Measurements from ENCODE around the gene GRIA4.
"Not testable (repeated sequence)": the region's sequence is repeated elsewhere in the genome, so short reads cannot be mapped to it uniquely, and the experiment has no call there.

Gene GRIA4

DNA sequence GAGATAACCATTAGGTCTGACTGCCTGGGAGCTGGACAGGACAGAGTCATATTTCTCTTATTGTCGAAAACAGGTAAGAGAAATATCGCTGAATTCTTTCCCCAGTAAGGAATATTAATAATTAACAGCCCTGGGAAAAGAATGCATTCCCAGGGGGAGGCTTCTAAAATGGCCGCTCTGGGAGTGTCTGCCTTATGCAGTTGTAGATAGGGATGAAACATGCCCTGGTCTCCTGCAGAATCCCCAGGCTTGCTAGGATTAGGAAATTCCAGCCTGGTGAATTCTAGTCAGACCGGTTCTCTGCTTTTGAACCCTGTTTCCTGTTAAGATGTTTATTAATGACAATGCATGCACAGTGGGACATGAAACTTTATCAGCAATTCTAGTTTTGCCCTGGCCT, 393.2 kb downstream of the GRIA4 start:
- not testable (repeated sequence) for DNase-seq (ENCODE audit: low spot score)

GRCh38 chr11:106011481-106011880, 401.6 kb downstream of the GRIA4 start:
- DNase-seq (ENCODE audit: low spot score) = no peak

- DNase-seq (ENCODE audit: low spot score) = peak; percentile 17
Observed at GRCh38 chr11:106012744-106013143, 402.9 kb downstream of the GRIA4 start.

DNA sequence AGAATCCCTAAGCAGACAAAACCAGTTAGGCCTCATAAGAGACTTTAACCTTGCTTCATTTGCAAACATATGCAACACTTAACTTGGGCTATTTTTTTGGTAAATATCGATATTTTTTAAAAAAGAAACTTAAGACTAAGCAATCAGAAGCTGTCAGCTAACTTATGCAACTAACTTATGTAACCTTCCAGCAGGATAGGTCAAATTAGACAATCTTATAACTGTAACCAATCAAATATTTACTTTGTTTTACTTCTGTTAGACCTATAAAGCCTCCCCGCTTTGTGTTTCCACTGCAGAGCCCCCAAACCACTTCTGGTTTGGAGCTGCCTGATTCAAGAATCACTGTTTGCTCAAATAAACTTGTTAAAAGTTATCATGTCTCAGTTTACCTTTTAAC, 404.2 kb downstream of the GRIA4 start:
- DNase-seq (ENCODE audit: low spot score) = no peak

DNA sequence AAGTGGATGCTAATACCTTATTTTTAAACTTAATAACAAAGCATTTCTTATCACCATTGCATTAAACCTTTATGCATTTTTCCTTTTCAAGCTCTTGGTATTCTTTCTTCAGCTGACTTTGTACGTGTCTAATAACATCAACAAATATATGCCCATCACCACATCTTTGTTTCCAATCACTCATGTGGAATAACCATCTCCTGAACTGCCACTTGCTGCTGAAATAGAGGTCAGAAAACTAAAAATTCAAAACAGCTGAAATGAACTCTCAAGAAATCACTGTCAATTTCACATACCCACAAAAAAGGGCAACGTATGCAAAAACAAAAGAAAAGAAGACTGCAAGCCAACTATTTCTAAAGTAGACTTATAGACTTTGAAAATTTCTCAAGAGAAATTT, 404.7 kb downstream of the GRIA4 start:
- DNase-seq (ENCODE audit: low spot score) = no peak

GRCh38 chr11:106015066-106015465, 405.2 kb downstream of the GRIA4 start:
- DNase-seq (ENCODE audit: low spot score) = no peak

DNA sequence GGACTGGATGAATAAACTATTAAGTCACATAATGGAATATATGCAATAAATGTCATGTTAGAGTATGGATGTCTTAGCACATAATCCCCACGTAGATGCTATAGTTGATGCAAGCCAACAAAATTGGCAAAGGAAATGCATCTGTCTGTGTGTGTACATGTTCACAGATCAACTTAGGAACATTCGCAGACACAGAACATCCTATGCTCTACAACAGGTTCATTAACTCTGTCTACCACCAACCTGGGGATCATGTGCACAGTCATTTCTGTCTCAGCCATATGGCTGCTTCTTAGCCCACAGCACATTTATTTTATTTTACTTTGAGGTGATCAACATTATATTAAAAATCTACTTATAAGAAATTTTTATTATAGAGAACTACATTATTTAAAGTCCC, 407.2 kb downstream of the GRIA4 start:
- no peak for DNase-seq (ENCODE audit: low spot score)

DNA sequence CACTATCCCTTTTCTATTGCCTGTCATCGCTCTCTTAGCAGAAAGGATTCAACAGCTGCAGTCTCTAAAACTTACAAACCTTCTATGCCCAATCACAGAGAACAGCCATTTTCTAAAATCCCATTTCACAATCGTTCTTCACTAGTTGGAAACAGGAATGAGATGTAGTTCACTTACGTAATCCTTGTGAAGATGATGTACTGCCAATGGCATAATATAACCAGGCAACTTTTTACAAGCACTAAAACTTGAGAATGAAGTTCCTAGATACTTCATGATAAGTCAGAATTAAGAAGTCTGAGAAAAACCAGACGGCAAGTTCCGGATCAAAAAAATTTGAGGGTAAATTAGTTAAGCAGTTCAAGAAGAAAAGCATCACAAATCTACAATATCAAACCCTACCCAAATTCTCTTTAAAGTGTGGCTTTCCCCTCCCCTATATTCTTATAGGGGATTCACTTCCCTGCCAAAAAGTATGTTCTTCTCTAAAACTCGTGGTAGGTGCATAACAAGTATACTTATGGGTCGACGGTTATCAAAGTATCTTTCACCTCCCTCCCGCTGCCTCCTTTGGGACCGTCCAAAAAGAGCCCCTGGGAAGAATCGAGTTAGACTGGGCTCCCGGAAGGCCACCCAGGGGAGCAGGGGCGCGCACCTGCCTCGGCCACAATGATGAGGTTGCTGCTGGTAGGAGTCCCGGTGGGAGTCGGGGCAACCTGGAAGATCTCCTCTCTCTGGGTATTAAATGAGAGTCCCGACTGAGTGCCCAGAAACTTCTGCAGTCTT, 411.5 kb downstream of the GRIA4 start:
- no peak for DNase-seq (ENCODE audit: low spot score)

DNA sequence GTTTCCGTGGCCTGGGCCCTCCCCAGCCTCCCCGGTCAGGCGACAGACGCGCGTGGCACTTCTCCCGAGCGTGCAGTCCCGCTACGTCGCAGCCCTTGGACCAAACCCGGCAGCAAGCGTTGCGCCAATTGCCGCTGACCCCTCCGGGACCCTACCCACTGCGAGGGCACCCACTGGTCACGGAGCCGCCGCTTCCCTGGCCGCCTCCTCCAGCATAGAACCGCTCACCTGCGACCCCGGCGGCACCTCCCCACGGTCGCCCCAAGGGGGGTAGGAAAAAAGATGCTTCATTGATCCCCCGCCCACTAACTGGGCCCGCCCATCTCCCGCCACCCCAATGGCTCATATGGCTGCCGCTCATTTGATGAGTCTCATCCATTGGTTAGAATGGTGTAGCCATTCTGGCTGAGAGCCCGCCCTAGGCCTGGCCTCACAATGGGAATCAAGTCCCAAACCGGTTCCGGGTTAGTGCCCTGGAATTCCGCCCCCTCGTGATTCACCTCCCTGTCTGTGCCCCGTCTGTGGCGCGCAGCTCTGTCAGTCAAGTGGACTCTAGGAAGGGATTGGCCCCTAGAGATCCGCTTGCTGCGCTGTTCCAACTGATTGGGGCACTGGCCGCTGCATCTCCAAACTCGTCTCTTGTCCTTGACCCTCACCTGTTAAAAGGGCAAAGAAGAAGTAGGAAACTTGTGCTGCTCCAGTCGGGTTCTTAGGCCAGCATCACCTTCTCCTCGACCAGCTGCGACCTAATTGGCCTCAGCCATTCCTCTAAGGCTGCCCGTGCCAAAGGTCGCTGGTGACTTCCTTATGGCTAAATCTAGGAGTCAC, 412.3 kb downstream of the GRIA4 start, which contains the start of gene MSANTD4:
TSS of gene MSANTD4 (minus strand) at position 274 of the 828 bp plus-strand sequence. CDS start 11,323 bp downstream, outside the sequence.
- peak; percentile 99 for DNase-seq (ENCODE audit: low spot score)

DNA sequence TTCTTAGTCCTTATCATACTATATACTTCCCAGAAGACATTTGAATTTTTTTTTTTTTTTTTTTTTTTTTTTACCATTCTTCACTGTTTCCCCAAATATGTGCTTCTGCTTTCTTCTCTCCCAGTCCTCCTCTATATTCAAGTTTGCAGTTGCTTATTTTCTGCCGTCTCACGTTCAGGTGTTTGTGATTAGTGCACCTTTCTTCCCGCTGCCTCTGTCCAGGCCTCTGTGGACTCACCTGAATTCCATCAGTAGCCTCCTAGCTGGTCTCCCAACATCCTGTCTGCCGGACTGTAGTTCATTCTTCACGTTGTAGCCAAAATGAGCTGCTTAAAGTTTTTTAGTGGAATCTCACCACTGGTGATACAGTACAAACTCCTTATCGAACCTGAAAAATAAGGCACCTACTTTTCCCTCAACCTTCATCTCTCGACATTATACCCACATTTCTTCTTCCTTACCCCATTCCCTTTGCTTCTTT, 413.0 kb downstream of the GRIA4 start:
- no peak for DNase-seq (ENCODE audit: low spot score)

- no peak for DNase-seq (ENCODE audit: low spot score)
Observed at GRCh38 chr11:106030609-106031008, 420.7 kb downstream of the GRIA4 start.

DNA sequence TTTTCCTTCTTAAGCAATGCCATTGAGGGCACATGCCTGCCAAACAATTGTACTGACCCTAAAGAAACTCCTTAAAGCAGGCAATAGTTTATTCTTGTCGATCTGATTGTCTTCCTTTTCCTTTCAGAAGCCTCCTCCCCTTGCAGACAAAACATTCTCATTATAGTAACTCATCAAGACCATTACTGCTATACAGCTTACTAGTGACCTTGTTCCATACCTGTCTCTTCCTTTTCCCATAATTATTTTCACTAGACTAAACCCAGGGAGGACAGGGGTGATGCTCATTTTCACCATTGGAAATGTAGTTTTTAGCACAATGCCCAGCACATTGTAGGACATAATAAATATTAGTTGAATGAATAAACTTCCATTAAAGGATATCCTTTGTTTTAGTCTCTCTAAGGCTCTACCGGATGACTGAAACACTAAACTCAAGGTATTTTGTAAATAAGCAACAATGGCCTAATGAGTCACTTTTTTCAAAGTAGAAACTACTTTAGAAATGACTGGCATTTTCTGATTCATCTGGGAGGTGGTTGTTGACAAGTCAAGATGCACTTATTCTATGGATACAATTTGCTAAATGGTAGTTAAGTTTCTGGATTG, 421.4 kb downstream of the GRIA4 start:
- peak; percentile 74 for DNase-seq (ENCODE audit: low spot score)

Data from kidney tubule cell (primary cell).